H1 (cell line): Measurements from ENCODE around the gene SZT2. TPM values are rescaled to one million over a fixed set of nuclear protein-coding genes. Genes with fewer than 3 reads are reported as not detected.

ENCODE experiments used
- CTCF ChIA-PET: fragments of 300-600 bp; sonication (Branson Sonifier 250); formaldehyde crosslinking; loops from one replicate; lab custom pipeline; 2021; ENCODE audit not compliant: partially characterized antibody; lab: Charles Lee
- POLR2A ChIA-PET: fragments of 300-600 bp; sonication (Branson Sonifier 250); formaldehyde crosslinking; loops from one replicate; lab custom pipeline; 2021; ENCODE audit warnings: inconsistent platforms; ENCODE audit not compliant: partially characterized antibody; lab: Charles Lee
- DNase-seq, 2 experiments: peaks; one replicate each; pipeline versions ENCODE4 v3.0.0 to v3.0.0-alpha.2; 2010 to 2022; ENCODE audit warnings: low spot score in 2 of 2, low read depth in 1 of 2, mixed read lengths in 1 of 2
- FAIRE-seq: peaks from 2 replicates; lab custom pipeline; 2011; peaks lifted over from hg19 to GRCh38; lab: Jason Lieb, UNC
- H2AFZ ChIP-seq: 2 replicates; pipeline ENCODE4 v1.8.1; 2012; ENCODE audit warnings: low read length, inconsistent platforms
- H2AK5ac ChIP-seq: 2 replicates; pipeline ENCODE4 v1.6.1; 2013; ENCODE audit warnings: low read depth, low read length
- H2BK120ac ChIP-seq: replicated peaks from 2 replicates; pipeline ENCODE3; 2013; ENCODE audit warnings: low read depth, low read length, inconsistent platforms
- H2BK12ac ChIP-seq: 2 replicates; pipeline ENCODE4 v1.6.1; 2013; ENCODE audit warnings: low read depth, low read length
- H2BK15ac ChIP-seq: 2 replicates; pipeline ENCODE4 v1.6.1; 2013; ENCODE audit warnings: low read length
- H2BK20ac ChIP-seq: 2 replicates; pipeline ENCODE4 v1.6.1; 2013; ENCODE audit warnings: low read length
- H2BK5ac ChIP-seq: 2 replicates; pipeline ENCODE4 v1.6.1; 2013; ENCODE audit warnings: low read depth, low read length
- H3K14ac ChIP-seq: 2 replicates; pipeline ENCODE4 v1.6.1; 2013; ENCODE audit warnings: inconsistent platforms; ENCODE audit not compliant: insufficient read length
- H3K18ac ChIP-seq: 2 replicates; pipeline ENCODE4 v1.6.1; 2013; ENCODE audit warnings: low read length; ENCODE audit errors: extremely low read depth
- H3K23ac ChIP-seq: 2 replicates; pipeline ENCODE4 v1.6.1; 2013; ENCODE audit warnings: inconsistent platforms; ENCODE audit not compliant: insufficient read length
- H3K23me2 ChIP-seq: 2 replicates; pipeline ENCODE4 v1.6.1; 2013; ENCODE audit warnings: low read depth, low read length
- H3K27ac ChIP-seq: 2 replicates; pipeline ENCODE4 v1.6.1; 2011; ENCODE audit warnings: low read depth, low read length, inconsistent platforms
- H3K27me3 ChIP-seq, 4 experiments: replicated peaks in 1 of 4; 1 replicate in 1 of 4; 2 replicates in 3 of 4; pipeline versions ENCODE4 v1.6.1 to v1.8.1; 2011 to 2013; ENCODE audit warnings: low read length in 3 of 4, mild to moderate bottlenecking in 3 of 4, inconsistent platforms in 2 of 4, mixed read lengths in 2 of 4, moderate library complexity in 1 of 4; ENCODE audit not compliant: control insufficient read depth in 3 of 4, insufficient read depth in 3 of 4; ENCODE audit errors: extremely low read depth in 1 of 4
- H3K36me3 ChIP-seq, 4 experiments: 2 replicates each; pipeline versions ENCODE4 v1.6.1 to v1.8.1; 2011 to 2013; ENCODE audit warnings: mild to moderate bottlenecking in 4 of 4, low read length in 3 of 4, moderate library complexity in 2 of 4, control low read depth in 1 of 4, inconsistent platforms in 1 of 4; ENCODE audit not compliant: insufficient read depth in 4 of 4, control insufficient read depth in 2 of 4
- H3K4ac ChIP-seq: replicated peaks from 2 replicates; pipeline ENCODE3; 2013; ENCODE audit warnings: low read length, low read depth, mixed read lengths, inconsistent platforms; ENCODE audit not compliant: insufficient read length
- H3K4me1 ChIP-seq, 4 experiments: replicated peaks in 1 of 4; 1 replicate in 1 of 4; 2 replicates in 3 of 4; pipeline versions ENCODE4 v1.6.1 to v1.8.1; 2011 to 2013; ENCODE audit warnings: low read length in 3 of 4, inconsistent platforms in 2 of 4, mixed read lengths in 1 of 4; ENCODE audit not compliant: insufficient read depth in 4 of 4, control insufficient read depth in 3 of 4
- H3K4me2 ChIP-seq, 2 experiments: 2 replicates each; pipeline versions ENCODE4 v1.6.1 to v1.8.1; 2011 to 2013; ENCODE audit warnings: low read depth in 2 of 2, low read length in 2 of 2, control low read depth in 1 of 2, inconsistent platforms in 1 of 2, mild to moderate bottlenecking in 1 of 2; ENCODE audit not compliant: insufficient read depth in 1 of 2
- H3K4me3 ChIP-seq, 4 experiments: fragments of 200-600, 300-600 bp in 1 of 4; sonication (generic), shearing (Covaris generic), sonication (Bioruptor Twin) in 1 of 4; 2 replicates each; pipeline versions ENCODE4 v1.5.1 to v1.8.1; 2011 to 2016; ENCODE audit warnings: low read length in 4 of 4, low read depth in 3 of 4, control low read depth in 2 of 4, inconsistent platforms in 2 of 4, mild to moderate bottlenecking in 2 of 4, mixed read lengths in 1 of 4, moderate library complexity in 1 of 4; ENCODE audit not compliant: insufficient read depth in 2 of 4; ENCODE audit errors: extremely low read depth in 1 of 4
- H3K56ac ChIP-seq: replicated peaks from 2 replicates; pipeline ENCODE3; 2013; ENCODE audit warnings: low read depth, mild to moderate bottlenecking, mixed read lengths, low read length, inconsistent platforms; ENCODE audit not compliant: insufficient read length
- H3K79me1 ChIP-seq: 2 replicates; pipeline ENCODE4 v1.6.1; 2013; ENCODE audit warnings: low read depth, low read length, control low read depth
- H3K79me2 ChIP-seq, 2 experiments: 2 replicates each; pipeline versions ENCODE4 v1.6.1 to v1.8.1; 2012 to 2013; ENCODE audit warnings: low read length in 2 of 2, mild to moderate bottlenecking in 2 of 2, inconsistent platforms in 1 of 2; ENCODE audit not compliant: insufficient read depth in 2 of 2, control insufficient read depth in 1 of 2
- H3K9ac ChIP-seq, 4 experiments: replicated peaks in 1 of 4; 1 replicate in 1 of 4; 2 replicates in 3 of 4; pipeline versions ENCODE4 v1.6.1 to v1.8.1; 2011 to 2013; ENCODE audit warnings: low read depth in 3 of 4, low read length in 3 of 4, control low read depth in 2 of 4, mild to moderate bottlenecking in 2 of 4, moderate library complexity in 2 of 4, inconsistent platforms in 1 of 4; ENCODE audit errors: extremely low read depth in 1 of 4
- H3K9me3 ChIP-seq, 2 experiments: 2 replicates each; pipeline versions ENCODE4 v1.6.1 to v1.8.1; 2012 to 2013; ENCODE audit warnings: mild to moderate bottlenecking in 2 of 2, moderate library complexity in 2 of 2, control low read depth in 1 of 2, inconsistent platforms in 1 of 2, low read depth in 1 of 2, low read length in 1 of 2, mixed read lengths in 1 of 2; ENCODE audit not compliant: insufficient read depth in 2 of 2
- H4K20me1 ChIP-seq, 2 experiments: replicated peaks in 1 of 2; 2 replicates each; pipeline versions ENCODE3 to v1.8.1; 2011 to 2013; ENCODE audit warnings: inconsistent platforms in 2 of 2, low read length in 2 of 2, mild to moderate bottlenecking in 1 of 2; ENCODE audit not compliant: insufficient read depth in 2 of 2, control insufficient read depth in 1 of 2
- H4K5ac ChIP-seq: 2 replicates; pipeline ENCODE4 v1.6.1; 2013; ENCODE audit warnings: low read length, low read depth, mixed read lengths, inconsistent platforms; ENCODE audit not compliant: insufficient read length
- H4K8ac ChIP-seq: 2 replicates; pipeline ENCODE4 v1.8.0; 2013; ENCODE audit warnings: mild to moderate bottlenecking, moderate library complexity, low read length, inconsistent platforms; ENCODE audit not compliant: insufficient read depth; ENCODE audit errors: extremely low read depth
- H4K91ac ChIP-seq: replicated peaks from 2 replicates; pipeline ENCODE3; 2013; ENCODE audit warnings: low read length, mixed read lengths, inconsistent platforms; ENCODE audit not compliant: insufficient read length
- BCL11A ChIP-seq, 2 experiments: IDR thresholded peaks; one replicate each; pipeline ENCODE4 v1.6.1; 2011; ENCODE audit warnings: low read depth in 2 of 2, low read length in 2 of 2, mild to moderate bottlenecking in 2 of 2
- BRCA1 ChIP-seq: IDR thresholded peaks from 2 replicates; pipeline ENCODE4 v1.6.1; 2012; ENCODE audit warnings: low read depth, low read length, improper control_type of control experiment
- CHD1 ChIP-seq: IDR thresholded peaks from 2 replicates; pipeline ENCODE4 v1.6.1; 2012; ENCODE audit warnings: low read depth, low read length, improper control_type of control experiment
- RNF2 ChIP-seq: fragments of 200-900, 300-1000 bp; sonication (generic); IDR thresholded peaks from 2 replicates; pipeline ENCODE4 v1.7.1; 2016; ENCODE audit warnings: borderline replicate concordance, low read depth, mild to moderate bottlenecking, antibody characterized with exemption, low read length; ENCODE audit not compliant: poor library complexity, severe bottlenecking; ENCODE audit errors: missing control alignments
- USF2 ChIP-seq: IDR thresholded peaks from 2 replicates; pipeline ENCODE4 v1.6.1; 2011; ENCODE audit warnings: low read length, improper control_type of control experiment
- WGBS, 2 experiments: shearing (Covaris generic) in 1 of 2; methylation state at CpG; one replicate each; pipeline versions ENCODE4 v1.1.6 to v1.1.7; 2013 to 2015; ENCODE audit warnings: low lambda C conversion rate in 2 of 2, mixed read lengths in 2 of 2, inconsistent platforms in 1 of 2, low coverage in 1 of 2, missing lambda C conversion rate in 1 of 2; ENCODE audit not compliant: insufficient replicate concordance in 2 of 2, insufficient coverage in 1 of 2, insufficient read length in 1 of 2; ENCODE audit errors: extremely low coverage in 1 of 2, missing lambda C conversion rate in 1 of 2; 5-methylcytosine and 5-hydroxymethylcytosine counted together
- polyA plus RNA-seq, 7 experiments: library from polyadenylated mRNA; depleted of rRNA in 3 of 7; stranded (reverse) in 5 of 7; unstranded in 2 of 7; fragments of >200 nt in 5 of 7; fragments of 200-250 nt in 2 of 7; gene quantifications; 1 replicate in 5 of 7; 2 replicates in 1 of 7; 4 replicates in 1 of 7; pipeline versions ENCODE4 v1.2.1 to v1.2.3, GENCODE V29; 2011 to 2013; ENCODE audit warnings: missing spikeins in 2 of 7, mixed read lengths in 2 of 7
- total RNA-seq: library from RNA; stranded (reverse); fragmentation: NEBNext Ultra II Directional; extraction: Animal tissue kit (Norgen Biotek cat#: 25700); gene quantifications from 2 replicates; pipeline ENCODE4 v1.2.1, GENCODE V29; 2021

SZT2 gene
- total and polyA plus RNA-seq, 2 of the 8 experiments (the other 6 are each of a cell fraction or from before 2014, with no cell fraction given), result 4.7 to 12.9 TPM

GRCh38 chr1:43469932-43470331 lies 80.2 kb downstream of the SZT2 start:
- Histone ChIP-seq H3K79me1 (no peaks in the 10 kb centered on the region), H4K5ac (no peak overlapping the region), H4K91ac (no peak overlapping the region), H3K4me1 (no peaks in the 10 kb centered on the region), H2BK15ac (no peak overlapping the region), H2BK12ac (no peak overlapping the region), H3K36me3 (no peaks in the 10 kb centered on the region), H3K23me2 (no peaks in the 10 kb centered on the region), H3K4ac (no peak overlapping the region), H3K27me3 (no peaks in the 10 kb centered on the region), H3K23ac (no peak overlapping the region), H2BK5ac (no peak overlapping the region), H2AFZ (no peak overlapping the region), H3K9ac (no peak overlapping the region), H2BK20ac (no peak overlapping the region), H2BK120ac (no peak overlapping the region)
- FAIRE-seq, result no peak
- ChIA-PET CTCF (no interaction called here), POLR2A (interaction anchor here (1.6 kb wide), 1 partner anchor 15 kb away, joined by 4 read pairs; no protein-coding TSS in a partner anchor)
- DNase-seq, result no peak
- no peak for TF ChIP-seq CHD1
- no peak for TF ChIP-seq USF2
- TF ChIP-seq RNF2, result no peak
- TF ChIP-seq BRCA1, result no peak
- TF ChIP-seq BCL11A (IDR thresholded peaks at IDR 0.05; ENCODE audit: low read depth in 2 of 2, low read length in 2 of 2), result no peak
- TF ChIP-seq, all 59 proteins: peak for 0
- Histone ChIP-seq H3K56ac (no peak overlapping the region), H3K9me3 (no peaks in the 10 kb centered on the region), H3K14ac (no peak overlapping the region), H4K20me1 (no peaks in the 10 kb centered on the region), H2AK5ac (no peak overlapping the region), H4K8ac (no peak overlapping the region), H3K4me2 (no peak overlapping the region), H3K79me2 (no peaks in the 10 kb centered on the region), H3K27ac (no peak overlapping the region), H3K18ac (no peak overlapping the region), H3K4me3 (no peak overlapping the region)
- 82% methylated on average over 1 of the region's 1 CpG; no CpG with 5 or more reads in 1 of the 2 experiments for WGBS, 2 experiments
